ENCODE data around the gene SPACA7.

SPACA7 gene

DNA sequence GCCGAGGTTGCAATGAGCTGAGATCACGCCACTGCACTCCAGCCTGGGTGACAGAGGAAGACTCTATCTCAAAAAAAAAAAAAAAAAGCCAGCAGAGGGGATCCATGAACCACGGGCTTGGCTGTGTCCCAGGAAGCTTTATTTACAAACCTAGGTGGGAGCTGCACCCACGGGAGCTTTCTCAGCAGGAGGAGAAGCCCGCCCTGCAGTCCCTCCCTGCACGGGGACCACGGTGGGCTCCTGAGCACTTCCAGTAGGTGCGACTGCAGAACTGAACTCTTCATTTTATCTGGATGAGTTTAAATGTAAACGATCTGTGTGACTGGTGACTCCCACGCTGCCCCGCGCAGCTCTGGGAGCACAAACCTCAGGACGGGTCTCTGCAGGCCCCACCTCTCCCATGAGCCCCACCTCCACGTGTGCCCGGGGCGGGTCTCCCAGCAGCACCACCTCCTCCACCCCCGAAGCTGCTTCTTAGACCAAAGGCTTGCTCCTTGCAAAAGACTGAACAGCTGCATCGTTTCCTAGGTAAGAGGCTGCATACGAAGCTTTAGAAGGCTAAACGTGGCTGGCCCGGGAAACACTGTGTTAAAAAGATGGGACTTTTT, 66.4 kb downstream of the SPACA7 start:
- Histone ChIP-seq H3K27ac (no peak overlapping the region), H3K27me3 (ENCODE audit: control insufficient read depth, insufficient read depth, low read length) (no peaks in the 10 kb centered on the region), H3K79me2 (no peaks in the 10 kb centered on the region), H3K4me2 (ENCODE audit: low read length) (no peak overlapping the region), H3K4me1 (no peaks in the 10 kb centered on the region), H3K9ac (no peak overlapping the region), H3K9me3 (ENCODE audit: control insufficient read depth, low read length) (no peaks in the 10 kb centered on the region), H3K36me3 (ENCODE audit: control insufficient read depth, insufficient read depth, low read length) (no peaks in the 10 kb centered on the region), H2AFZ (no peak overlapping the region), H3K4me3 (ENCODE audit: low read depth, low read length) (no peak overlapping the region)
- no peak for TF ChIP-seq CTCF (IDR thresholded peaks at IDR 0.05)

DNA sequence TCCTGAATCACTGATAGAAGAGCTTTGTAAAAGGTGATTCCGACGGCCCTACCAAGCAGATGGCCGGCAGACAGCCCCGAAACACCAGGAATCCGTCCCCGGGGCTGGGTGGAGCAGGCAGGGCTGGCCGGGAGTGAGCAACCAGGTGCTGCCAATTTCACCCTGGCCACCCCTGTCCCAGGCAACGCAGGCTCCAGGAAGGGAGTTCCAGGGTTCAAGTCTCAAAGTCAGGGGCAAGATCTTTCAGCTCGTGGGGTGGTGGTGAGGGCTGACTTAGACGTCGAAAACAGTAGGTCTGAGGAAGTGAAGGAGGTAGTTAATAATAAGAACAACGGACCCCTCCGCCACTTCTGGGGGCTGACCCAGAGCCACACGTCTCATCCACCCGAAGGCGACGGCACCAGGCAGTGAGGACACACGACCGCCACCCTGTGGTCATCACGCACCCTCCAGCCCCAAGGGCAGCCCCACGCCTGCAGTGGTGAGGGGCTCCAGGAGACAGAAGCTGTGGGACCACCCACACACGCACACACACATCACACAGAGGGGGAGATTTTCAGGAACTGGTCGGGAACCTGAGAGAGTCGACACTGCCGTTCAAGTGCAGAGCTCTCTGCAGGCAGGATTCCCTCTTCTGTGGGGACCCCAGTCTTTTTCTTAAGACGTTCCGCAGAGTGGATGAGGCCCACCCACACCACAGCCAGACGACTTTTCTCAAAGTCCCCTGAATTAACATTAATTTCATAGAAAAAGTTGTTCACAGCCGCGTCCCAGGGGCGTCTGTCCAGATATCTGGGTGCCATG, 67.2 kb downstream of the SPACA7 start:
- no peak for TF ChIP-seq CTCF (IDR thresholded peaks at IDR 0.05)
- H3K27me3 ChIP-seq (ENCODE audit: control insufficient read depth, insufficient read depth, low read length) = no peaks in the 10 kb centered on the region
- no peak overlapping the region for H3K27ac ChIP-seq
- H3K4me1 ChIP-seq = no peaks in the 10 kb centered on the region
- no peak overlapping the region for H3K4me3 ChIP-seq (ENCODE audit: low read depth, low read length)
- H3K9me3 ChIP-seq (ENCODE audit: control insufficient read depth, low read length) = no peaks in the 10 kb centered on the region
- H2AFZ ChIP-seq = no peak overlapping the region
- H3K4me2 ChIP-seq (ENCODE audit: low read length) = no peak overlapping the region
- H3K36me3 ChIP-seq (ENCODE audit: control insufficient read depth, insufficient read depth, low read length) = no peaks in the 10 kb centered on the region
- no peaks in the 10 kb centered on the region for H3K79me2 ChIP-seq
- no peak overlapping the region for H3K9ac ChIP-seq

- Histone ChIP-seq H2AFZ (no peak overlapping the region), H3K4me2 (ENCODE audit: low read length) (no peak overlapping the region), H3K4me1 (no peaks in the 10 kb centered on the region), H3K4me3 (ENCODE audit: low read depth, low read length) (no peak overlapping the region), H3K36me3 (ENCODE audit: control insufficient read depth, insufficient read depth, low read length) (no peaks in the 10 kb centered on the region), H3K27me3 (ENCODE audit: control insufficient read depth, insufficient read depth, low read length) (no peaks in the 10 kb centered on the region), H3K9ac (no peak overlapping the region), H3K79me2 (no peaks in the 10 kb centered on the region), H3K9me3 (ENCODE audit: control insufficient read depth, low read length) (no peaks in the 10 kb centered on the region), H3K27ac (no peak overlapping the region)
- peak; percentile 49 for TF ChIP-seq CTCF (IDR thresholded peaks at IDR 0.05)
Observed at GRCh38 chr13:112443995-112444311, 67.8 kb downstream of the SPACA7 start.

- TF ChIP-seq CTCF (IDR thresholded peaks at IDR 0.05) = no peak
- no peak overlapping the region for H3K4me2 ChIP-seq (ENCODE audit: low read length)
- no peak overlapping the region for H3K4me3 ChIP-seq (ENCODE audit: low read depth, low read length)
- no peaks in the 10 kb centered on the region for H3K4me1 ChIP-seq
- no peaks in the 10 kb centered on the region for H3K36me3 ChIP-seq (ENCODE audit: control insufficient read depth, insufficient read depth, low read length)
- no peaks in the 10 kb centered on the region for H3K79me2 ChIP-seq
- H3K9ac ChIP-seq = no peak overlapping the region
- no peaks in the 10 kb centered on the region for H3K9me3 ChIP-seq (ENCODE audit: control insufficient read depth, low read length)
- H3K27me3 ChIP-seq (ENCODE audit: control insufficient read depth, insufficient read depth, low read length) = no peaks in the 10 kb centered on the region
- no peak overlapping the region for H2AFZ ChIP-seq
- no peak overlapping the region for H3K27ac ChIP-seq
Observed at GRCh38 chr13:112444416-112445399, 68.6 kb downstream of the SPACA7 start.
